HEK293 (cell line): ENCODE data around the gene FXYD4.
A peak's percentile ranks its signal among the peaks of the same experiment; 100 is the strongest.

Source experiments
- CTCF ChIA-PET: fragments of 350-600 bp; formaldehyde crosslinking; extraction: SDS; loops from one replicate; lab custom pipeline; 2021; ENCODE audit warnings: antibody characterized with exemption; lab: Yijun Ruan, JAX
- POLR2A ChIA-PET: fragments of 300-600 bp; formaldehyde crosslinking; extraction: SDS; loops from one replicate; lab custom pipeline; 2020; ENCODE audit warnings: antibody characterized with exemption, inconsistent platforms; lab: Yijun Ruan, JAX
- H3K27ac ChIP-seq: fragments of 200-500 bp; sonication (Bioruptor generic); 2 replicates; pipeline ENCODE4 v1.5.1; 2014; ENCODE audit warnings: low read depth, low read length, control low read depth, inconsistent platforms; ENCODE audit errors: extremely low read depth
- H3K36me3 ChIP-seq, 2 experiments: fragments of 200-500 bp in 1 of 2; sonication (Bioruptor generic) in 1 of 2; 1 replicate in 1 of 2; 2 replicates in 1 of 2; pipeline ENCODE4 v1.5.1; 2014 to 2017; ENCODE audit warnings: inconsistent platforms in 2 of 2, low read length in 2 of 2; ENCODE audit not compliant: control insufficient read depth in 2 of 2, insufficient read depth in 1 of 2
- H3K4me1 ChIP-seq: fragments of 200-500 bp; sonication (Bioruptor generic); 2 replicates; pipeline ENCODE4 v1.5.1; 2014; ENCODE audit warnings: mild to moderate bottlenecking, low read length, inconsistent platforms; ENCODE audit not compliant: control insufficient read depth, insufficient read depth
- H3K4me3 ChIP-seq: 2 replicates; pipeline ENCODE4 v1.5.1; 2011; ENCODE audit warnings: low read depth, mild to moderate bottlenecking, control low read depth, low read length, moderate library complexity
- H3K9me3 ChIP-seq: fragments of 200-500 bp; sonication (Bioruptor generic); 2 replicates; pipeline ENCODE4 v1.5.1; 2014; ENCODE audit warnings: low read depth, low read length, inconsistent platforms; ENCODE audit not compliant: control insufficient read depth, insufficient read depth
- GLIS1 ChIP-seq: fragments of 450-650 bp; formaldehyde crosslinking; IDR thresholded peaks from 2 replicates; pipeline ENCODE4 v1.5.1; 2016; ENCODE audit warnings: missing biosample characterization, missing genetic modification characterization
- IKZF3 ChIP-seq: fragments of 450-650 bp; IDR thresholded peaks from 2 replicates; pipeline ENCODE4 v1.5.0; 2018; ENCODE audit warnings: missing biosample characterization, mild to moderate bottlenecking, missing genetic modification characterization, moderate library complexity
- SP2 ChIP-seq: fragments of 450-650 bp; formaldehyde crosslinking; IDR thresholded peaks from 2 replicates; pipeline ENCODE4 v1.5.1; 2016; ENCODE audit warnings: missing biosample characterization, missing genetic modification characterization
- SP7 ChIP-seq: fragments of 450-650 bp; formaldehyde crosslinking; IDR thresholded peaks from 2 replicates; pipeline ENCODE4 v1.5.1; 2016; ENCODE audit warnings: missing biosample characterization, missing genetic modification characterization
- ZNF146 ChIP-seq: fragments of 450-650 bp; formaldehyde crosslinking; IDR thresholded peaks from 2 replicates; pipeline ENCODE4 v1.5.1; 2016; ENCODE audit warnings: missing biosample characterization, missing genetic modification characterization
- ZNF16 ChIP-seq: fragments of 450-650 bp; formaldehyde crosslinking; IDR thresholded peaks from 2 replicates; pipeline ENCODE4 v1.5.1; 2016; ENCODE audit warnings: low read depth, missing biosample characterization, missing genetic modification characterization
- ZNF354C ChIP-seq: fragments of 450-650 bp; formaldehyde crosslinking; IDR thresholded peaks from 2 replicates; pipeline ENCODE4 v1.5.1; 2016; ENCODE audit warnings: missing biosample characterization, missing genetic modification characterization, low read depth, borderline replicate concordance
- ZNF391 ChIP-seq: fragments of 450-650 bp; formaldehyde crosslinking; IDR thresholded peaks from 2 replicates; pipeline ENCODE4 v1.5.1; 2016; ENCODE audit warnings: low read depth, missing biosample characterization, missing genetic modification characterization, borderline replicate concordance
- ZNF561 ChIP-seq: fragments of 450-650 bp; IDR thresholded peaks from 2 replicates; pipeline ENCODE4 v1.5.1; 2018; ENCODE audit warnings: missing biosample characterization, missing genetic modification characterization, borderline replicate concordance
- ZNF660 ChIP-seq: fragments of 450-650 bp; IDR thresholded peaks from 2 replicates; pipeline ENCODE4 v1.5.1; 2018; ENCODE audit warnings: missing biosample characterization, mild to moderate bottlenecking, missing genetic modification characterization
- ZNF701 ChIP-seq: fragments of 450-650 bp; formaldehyde crosslinking; IDR thresholded peaks from 2 replicates; pipeline ENCODE4 v1.5.1; 2016; ENCODE audit warnings: missing biosample characterization, missing genetic modification characterization
- ZNF707 ChIP-seq: fragments of 450-650 bp; formaldehyde crosslinking; IDR thresholded peaks from 2 replicates; pipeline ENCODE4 v1.5.1; 2016; ENCODE audit warnings: missing biosample characterization, missing genetic modification characterization
- ZNF785 ChIP-seq: fragments of 450-650 bp; formaldehyde crosslinking; IDR thresholded peaks from 2 replicates; pipeline ENCODE4 v1.5.1; 2016; ENCODE audit warnings: missing biosample characterization, missing genetic modification characterization
- TF ChIP-seq, protein P1 (sequence below): fragments of 450-650 bp; IDR thresholded peaks from 2 replicates; pipeline ENCODE4 v1.5.1; 2018; ENCODE audit warnings: missing biosample characterization, mild to moderate bottlenecking, missing genetic modification characterization
- TF ChIP-seq, protein P2 (sequence below): fragments of 450-650 bp; formaldehyde crosslinking; IDR thresholded peaks from 2 replicates; pipeline ENCODE4 v1.5.1; 2016; ENCODE audit warnings: missing biosample characterization, missing genetic modification characterization
- TF ChIP-seq, protein P3 (sequence below): fragments of 450-650 bp; formaldehyde crosslinking; IDR thresholded peaks from 2 replicates; pipeline ENCODE4 v1.5.1; 2017; ENCODE audit warnings: missing biosample characterization, missing genetic modification characterization
- TF ChIP-seq, protein P4 (sequence below): fragments of 450-650 bp; formaldehyde crosslinking; IDR thresholded peaks from 2 replicates; pipeline ENCODE4 v1.5.1; 2016; ENCODE audit warnings: missing biosample characterization, missing genetic modification characterization, low read depth
- TF ChIP-seq, protein P5 (sequence below): fragments of 450-650 bp; formaldehyde crosslinking; IDR thresholded peaks from 2 replicates; pipeline ENCODE4 v1.5.1; 2016; ENCODE audit warnings: missing biosample characterization, missing genetic modification characterization
- TF ChIP-seq, protein P6 (sequence below): fragments of 450-650 bp; formaldehyde crosslinking; IDR thresholded peaks from 2 replicates; pipeline ENCODE4 v1.5.1; 2017; ENCODE audit warnings: missing biosample characterization, missing genetic modification characterization

Gene FXYD4

DNA sequence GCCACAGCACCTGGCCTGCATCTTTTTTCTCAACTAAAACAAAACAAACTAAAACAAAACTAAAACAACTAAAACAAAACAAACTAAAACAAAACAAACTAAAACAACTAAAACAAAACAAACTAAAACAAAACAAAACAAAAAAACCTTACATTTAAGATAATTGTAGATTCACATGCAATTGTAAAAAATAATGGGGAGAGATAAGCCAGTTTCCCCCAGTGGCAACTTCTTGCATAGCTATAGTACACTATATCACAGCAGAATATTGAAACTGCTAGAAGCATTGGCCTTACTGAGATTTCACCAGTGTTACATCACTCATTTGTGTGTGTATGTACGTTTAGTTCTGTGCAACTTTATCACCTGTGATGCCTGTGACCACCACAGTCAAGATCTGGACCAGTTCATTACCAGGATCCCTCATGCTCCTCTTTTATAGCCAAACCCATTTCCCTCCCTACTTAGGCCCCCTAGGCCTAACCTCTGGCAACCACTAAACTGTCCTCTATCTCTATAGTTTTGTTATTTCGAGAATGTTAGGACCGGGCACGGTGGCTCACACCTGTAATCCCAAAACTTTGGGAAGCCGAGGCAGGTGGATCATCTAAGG, 9.3 kb downstream of the FXYD4 start (continued):
- TF ChIP-seq, protein P1, sequence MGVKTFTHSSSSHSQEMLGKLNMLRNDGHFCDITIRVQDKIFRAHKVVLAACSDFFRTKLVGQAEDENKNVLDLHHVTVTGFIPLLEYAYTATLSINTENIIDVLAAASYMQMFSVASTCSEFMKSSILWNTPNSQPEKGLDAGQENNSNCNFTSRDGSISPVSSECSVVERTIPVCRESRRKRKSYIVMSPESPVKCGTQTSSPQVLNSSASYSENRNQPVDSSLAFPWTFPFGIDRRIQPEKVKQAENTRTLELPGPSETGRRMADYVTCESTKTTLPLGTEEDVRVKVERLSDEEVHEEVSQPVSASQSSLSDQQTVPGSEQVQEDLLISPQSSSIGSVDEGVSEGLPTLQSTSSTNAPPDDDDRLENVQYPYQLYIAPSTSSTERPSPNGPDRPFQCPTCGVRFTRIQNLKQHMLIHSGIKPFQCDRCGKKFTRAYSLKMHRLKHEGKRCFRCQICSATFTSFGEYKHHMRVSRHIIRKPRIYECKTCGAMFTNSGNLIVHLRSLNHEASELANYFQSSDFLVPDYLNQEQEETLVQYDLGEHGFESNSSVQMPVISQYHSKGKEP (tag by site-specific recombination) = peak; percentile 59

DNA sequence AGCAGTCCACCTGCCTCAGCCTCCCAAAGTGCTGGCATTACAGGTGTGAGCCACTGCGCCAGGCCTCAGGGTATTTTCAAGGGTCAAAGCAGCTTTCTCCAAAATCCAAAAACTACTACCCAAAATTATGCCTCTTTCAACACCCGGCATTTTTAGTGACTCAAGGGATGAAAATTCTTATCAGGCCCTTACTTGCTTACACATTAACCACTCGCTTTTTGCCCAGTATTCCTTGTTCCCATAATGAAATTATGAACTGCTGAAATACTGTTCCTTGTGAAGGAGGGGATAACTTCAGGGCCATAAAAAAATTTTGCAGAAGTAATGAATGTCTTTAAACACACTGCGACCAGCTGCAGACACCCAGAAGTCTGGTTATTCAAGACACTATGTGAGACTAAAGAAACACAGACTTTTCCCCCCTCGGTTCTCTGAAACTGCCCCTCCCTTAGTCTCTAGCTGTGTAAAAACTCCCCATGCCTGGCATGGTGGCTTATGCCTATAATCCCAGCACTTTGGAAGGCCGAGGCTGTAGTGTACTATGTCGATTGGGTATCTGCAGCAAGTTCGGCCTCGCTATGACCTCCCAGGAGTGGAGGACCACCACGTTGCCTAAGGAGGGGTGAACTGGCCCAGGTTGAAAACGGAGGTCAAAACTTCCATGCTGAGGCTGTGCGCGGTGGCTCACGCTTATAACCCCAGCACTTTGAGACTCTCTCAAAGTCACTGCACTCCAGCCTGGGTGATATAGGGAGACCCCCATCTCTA, 12.0 kb downstream of the FXYD4 start:
- H3K9me3 ChIP-seq = no peaks in the 10 kb centered on the region
- H3K36me3 ChIP-seq = peaks cover 18 to 35% of the 10 kb centered on the region in 2 experiments; a peak in 2 of 3 replicates
- TF ChIP-seq ZNF561 (no peak), ZNF391 (no peak), ZNF16 (tag by site-specific recombination) (no peak), SP7 (no peak), ZNF354C (tag by site-specific recombination) (no peak), ZNF146 (tag by site-specific recombination) (no peak), ZNF660 (tag by site-specific recombination) (no peak), SP2 (tag by site-specific recombination) (no peak), ZNF785 (tag by site-specific recombination) (no peak), ZNF707 (no peak), ZNF701 (tag by site-specific recombination) (no peak), IKZF3 (tag by site-specific recombination) (no peak), GLIS1 (tag by site-specific recombination) (peak; percentile 67)
- TF ChIP-seq, protein P2, sequence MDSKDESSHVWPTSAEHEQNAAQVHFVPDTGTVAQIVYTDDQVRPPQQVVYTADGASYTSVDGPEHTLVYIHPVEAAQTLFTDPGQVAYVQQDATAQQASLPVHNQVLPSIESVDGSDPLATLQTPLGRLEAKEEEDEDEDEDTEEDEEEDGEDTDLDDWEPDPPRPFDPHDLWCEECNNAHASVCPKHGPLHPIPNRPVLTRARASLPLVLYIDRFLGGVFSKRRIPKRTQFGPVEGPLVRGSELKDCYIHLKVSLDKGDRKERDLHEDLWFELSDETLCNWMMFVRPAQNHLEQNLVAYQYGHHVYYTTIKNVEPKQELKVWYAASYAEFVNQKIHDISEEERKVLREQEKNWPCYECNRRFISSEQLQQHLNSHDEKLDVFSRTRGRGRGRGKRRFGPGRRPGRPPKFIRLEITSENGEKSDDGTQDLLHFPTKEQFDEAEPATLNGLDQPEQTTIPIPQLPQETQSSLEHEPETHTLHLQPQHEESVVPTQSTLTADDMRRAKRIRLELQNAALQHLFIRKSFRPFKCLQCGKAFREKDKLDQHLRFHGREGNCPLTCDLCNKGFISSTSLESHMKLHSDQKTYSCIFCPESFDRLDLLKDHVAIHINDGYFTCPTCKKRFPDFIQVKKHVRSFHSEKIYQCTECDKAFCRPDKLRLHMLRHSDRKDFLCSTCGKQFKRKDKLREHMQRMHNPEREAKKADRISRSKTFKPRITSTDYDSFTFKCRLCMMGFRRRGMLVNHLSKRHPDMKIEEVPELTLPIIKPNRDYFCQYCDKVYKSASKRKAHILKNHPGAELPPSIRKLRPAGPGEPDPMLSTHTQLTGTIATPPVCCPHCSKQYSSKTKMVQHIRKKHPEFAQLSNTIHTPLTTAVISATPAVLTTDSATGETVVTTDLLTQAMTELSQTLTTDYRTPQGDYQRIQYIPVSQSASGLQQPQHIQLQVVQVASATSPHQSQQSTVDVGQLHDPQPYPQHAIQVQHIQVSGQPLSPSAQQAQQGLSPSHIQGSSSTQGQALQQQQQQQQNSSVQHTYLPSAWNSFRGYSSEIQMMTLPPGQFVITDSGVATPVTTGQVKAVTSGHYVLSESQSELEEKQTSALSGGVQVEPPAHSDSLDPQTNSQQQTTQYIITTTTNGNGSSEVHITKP (tag by site-specific recombination) = peak; percentile 39; the same call in 1 of the 2 replicates
- TF ChIP-seq, protein P3, sequence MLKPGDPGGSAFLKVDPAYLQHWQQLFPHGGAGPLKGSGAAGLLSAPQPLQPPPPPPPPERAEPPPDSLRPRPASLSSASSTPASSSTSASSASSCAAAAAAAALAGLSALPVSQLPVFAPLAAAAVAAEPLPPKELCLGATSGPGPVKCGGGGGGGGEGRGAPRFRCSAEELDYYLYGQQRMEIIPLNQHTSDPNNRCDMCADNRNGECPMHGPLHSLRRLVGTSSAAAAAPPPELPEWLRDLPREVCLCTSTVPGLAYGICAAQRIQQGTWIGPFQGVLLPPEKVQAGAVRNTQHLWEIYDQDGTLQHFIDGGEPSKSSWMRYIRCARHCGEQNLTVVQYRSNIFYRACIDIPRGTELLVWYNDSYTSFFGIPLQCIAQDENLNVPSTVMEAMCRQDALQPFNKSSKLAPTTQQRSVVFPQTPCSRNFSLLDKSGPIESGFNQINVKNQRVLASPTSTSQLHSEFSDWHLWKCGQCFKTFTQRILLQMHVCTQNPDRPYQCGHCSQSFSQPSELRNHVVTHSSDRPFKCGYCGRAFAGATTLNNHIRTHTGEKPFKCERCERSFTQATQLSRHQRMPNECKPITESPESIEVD (tag by site-specific recombination) = peak; percentile 9; the same call in 1 of the 2 replicates
- TF ChIP-seq, protein P4, sequence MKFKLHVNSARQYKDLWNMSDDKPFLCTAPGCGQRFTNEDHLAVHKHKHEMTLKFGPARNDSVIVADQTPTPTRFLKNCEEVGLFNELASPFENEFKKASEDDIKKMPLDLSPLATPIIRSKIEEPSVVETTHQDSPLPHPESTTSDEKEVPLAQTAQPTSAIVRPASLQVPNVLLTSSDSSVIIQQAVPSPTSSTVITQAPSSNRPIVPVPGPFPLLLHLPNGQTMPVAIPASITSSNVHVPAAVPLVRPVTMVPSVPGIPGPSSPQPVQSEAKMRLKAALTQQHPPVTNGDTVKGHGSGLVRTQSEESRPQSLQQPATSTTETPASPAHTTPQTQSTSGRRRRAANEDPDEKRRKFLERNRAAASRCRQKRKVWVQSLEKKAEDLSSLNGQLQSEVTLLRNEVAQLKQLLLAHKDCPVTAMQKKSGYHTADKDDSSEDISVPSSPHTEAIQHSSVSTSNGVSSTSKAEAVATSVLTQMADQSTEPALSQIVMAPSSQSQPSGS (tag by site-specific recombination) = no peak
- TF ChIP-seq, protein P5, sequence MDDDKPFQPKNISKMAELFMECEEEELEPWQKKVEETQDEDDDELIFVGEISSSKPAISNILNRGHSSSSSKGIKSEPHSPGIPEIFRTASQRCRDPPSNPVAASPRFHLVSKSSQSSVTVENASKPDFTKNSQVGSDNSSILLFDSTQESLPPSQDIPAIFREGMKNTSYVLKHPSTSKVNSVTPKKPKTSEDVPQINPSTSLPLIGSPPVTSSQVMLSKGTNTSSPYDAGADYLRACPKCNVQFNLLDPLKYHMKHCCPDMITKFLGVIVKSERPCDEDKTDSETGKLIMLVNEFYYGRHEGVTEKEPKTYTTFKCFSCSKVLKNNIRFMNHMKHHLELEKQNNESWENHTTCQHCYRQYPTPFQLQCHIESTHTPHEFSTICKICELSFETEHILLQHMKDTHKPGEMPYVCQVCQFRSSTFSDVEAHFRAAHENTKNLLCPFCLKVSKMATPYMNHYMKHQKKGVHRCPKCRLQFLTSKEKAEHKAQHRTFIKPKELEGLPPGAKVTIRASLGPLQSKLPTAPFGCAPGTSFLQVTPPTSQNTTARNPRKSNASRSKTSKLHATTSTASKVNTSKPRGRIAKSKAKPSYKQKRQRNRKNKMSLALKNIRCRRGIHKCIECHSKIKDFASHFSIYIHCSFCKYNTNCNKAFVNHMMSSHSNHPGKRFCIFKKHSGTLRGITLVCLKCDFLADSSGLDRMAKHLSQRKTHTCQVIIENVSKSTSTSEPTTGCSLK (tag by site-specific recombination) = no peak
- TF ChIP-seq, protein P6, sequence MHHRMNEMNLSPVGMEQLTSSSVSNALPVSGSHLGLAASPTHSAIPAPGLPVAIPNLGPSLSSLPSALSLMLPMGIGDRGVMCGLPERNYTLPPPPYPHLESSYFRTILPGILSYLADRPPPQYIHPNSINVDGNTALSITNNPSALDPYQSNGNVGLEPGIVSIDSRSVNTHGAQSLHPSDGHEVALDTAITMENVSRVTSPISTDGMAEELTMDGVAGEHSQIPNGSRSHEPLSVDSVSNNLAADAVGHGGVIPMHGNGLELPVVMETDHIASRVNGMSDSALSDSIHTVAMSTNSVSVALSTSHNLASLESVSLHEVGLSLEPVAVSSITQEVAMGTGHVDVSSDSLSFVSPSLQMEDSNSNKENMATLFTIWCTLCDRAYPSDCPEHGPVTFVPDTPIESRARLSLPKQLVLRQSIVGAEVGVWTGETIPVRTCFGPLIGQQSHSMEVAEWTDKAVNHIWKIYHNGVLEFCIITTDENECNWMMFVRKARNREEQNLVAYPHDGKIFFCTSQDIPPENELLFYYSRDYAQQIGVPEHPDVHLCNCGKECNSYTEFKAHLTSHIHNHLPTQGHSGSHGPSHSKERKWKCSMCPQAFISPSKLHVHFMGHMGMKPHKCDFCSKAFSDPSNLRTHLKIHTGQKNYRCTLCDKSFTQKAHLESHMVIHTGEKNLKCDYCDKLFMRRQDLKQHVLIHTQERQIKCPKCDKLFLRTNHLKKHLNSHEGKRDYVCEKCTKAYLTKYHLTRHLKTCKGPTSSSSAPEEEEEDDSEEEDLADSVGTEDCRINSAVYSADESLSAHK (tag by site-specific recombination) = peak; percentile 65
- CTCF ChIA-PET = interaction anchor here (0.6 kb wide), 1 partner anchor 78 kb away, joined by 5 read pairs; no protein-coding TSS in a partner anchor
- no peak overlapping the region for H3K4me3 ChIP-seq
- POLR2A ChIA-PET = interaction anchor here (0.6 to 1.2 kb wide), 2 partner anchors 18 to 24 kb away, joined by 3 to 4 read pairs; no protein-coding TSS in a partner anchor
- no peak overlapping the region for H3K27ac ChIP-seq
- no peaks in the 10 kb centered on the region for H3K4me1 ChIP-seq
